H1 (cell line): ENCODE results near the gene TIMP3. TPM values are rescaled to one million over a fixed set of nuclear protein-coding genes. Genes with fewer than 3 reads are reported as not detected.

Experiments used
- CTCF ChIA-PET: fragments of 300-600 bp; sonication (Branson Sonifier 250); formaldehyde crosslinking; loops from one replicate; lab custom pipeline; 2021; ENCODE audit not compliant: partially characterized antibody; lab: Charles Lee
- POLR2A ChIA-PET: fragments of 300-600 bp; sonication (Branson Sonifier 250); formaldehyde crosslinking; loops from one replicate; lab custom pipeline; 2021; ENCODE audit warnings: inconsistent platforms; ENCODE audit not compliant: partially characterized antibody; lab: Charles Lee
- DNase-seq, 2 experiments: peaks; one replicate each; pipeline versions ENCODE4 v3.0.0 to v3.0.0-alpha.2; 2010 to 2022; ENCODE audit warnings: low spot score in 2 of 2, low read depth in 1 of 2, mixed read lengths in 1 of 2
- FAIRE-seq: peaks from 2 replicates; lab custom pipeline; 2011; peaks lifted over from hg19 to GRCh38; lab: Jason Lieb, UNC
- H2AFZ ChIP-seq: 2 replicates; pipeline ENCODE4 v1.8.1; 2012; ENCODE audit warnings: low read length, inconsistent platforms
- H2AK5ac ChIP-seq: 2 replicates; pipeline ENCODE4 v1.6.1; 2013; ENCODE audit warnings: low read depth, low read length
- H2BK120ac ChIP-seq: replicated peaks from 2 replicates; pipeline ENCODE3; 2013; ENCODE audit warnings: low read depth, low read length, inconsistent platforms
- H2BK12ac ChIP-seq: 2 replicates; pipeline ENCODE4 v1.6.1; 2013; ENCODE audit warnings: low read depth, low read length
- H2BK15ac ChIP-seq: 2 replicates; pipeline ENCODE4 v1.6.1; 2013; ENCODE audit warnings: low read length
- H2BK20ac ChIP-seq: 2 replicates; pipeline ENCODE4 v1.6.1; 2013; ENCODE audit warnings: low read length
- H2BK5ac ChIP-seq: 2 replicates; pipeline ENCODE4 v1.6.1; 2013; ENCODE audit warnings: low read depth, low read length
- H3K14ac ChIP-seq: 2 replicates; pipeline ENCODE4 v1.6.1; 2013; ENCODE audit warnings: inconsistent platforms; ENCODE audit not compliant: insufficient read length
- H3K18ac ChIP-seq: 2 replicates; pipeline ENCODE4 v1.6.1; 2013; ENCODE audit warnings: low read length; ENCODE audit errors: extremely low read depth
- H3K23ac ChIP-seq: 2 replicates; pipeline ENCODE4 v1.6.1; 2013; ENCODE audit warnings: inconsistent platforms; ENCODE audit not compliant: insufficient read length
- H3K23me2 ChIP-seq: 2 replicates; pipeline ENCODE4 v1.6.1; 2013; ENCODE audit warnings: low read depth, low read length
- H3K27ac ChIP-seq: 2 replicates; pipeline ENCODE4 v1.6.1; 2011; ENCODE audit warnings: low read depth, low read length, inconsistent platforms
- H3K27me3 ChIP-seq, 4 experiments: replicated peaks in 1 of 4; 1 replicate in 1 of 4; 2 replicates in 3 of 4; pipeline versions ENCODE4 v1.6.1 to v1.8.1; 2011 to 2013; ENCODE audit warnings: low read length in 3 of 4, mild to moderate bottlenecking in 3 of 4, inconsistent platforms in 2 of 4, mixed read lengths in 2 of 4, moderate library complexity in 1 of 4; ENCODE audit not compliant: control insufficient read depth in 3 of 4, insufficient read depth in 3 of 4; ENCODE audit errors: extremely low read depth in 1 of 4
- H3K36me3 ChIP-seq, 4 experiments: 2 replicates each; pipeline versions ENCODE4 v1.6.1 to v1.8.1; 2011 to 2013; ENCODE audit warnings: mild to moderate bottlenecking in 4 of 4, low read length in 3 of 4, moderate library complexity in 2 of 4, control low read depth in 1 of 4, inconsistent platforms in 1 of 4; ENCODE audit not compliant: insufficient read depth in 4 of 4, control insufficient read depth in 2 of 4
- H3K4ac ChIP-seq: replicated peaks from 2 replicates; pipeline ENCODE3; 2013; ENCODE audit warnings: low read length, low read depth, mixed read lengths, inconsistent platforms; ENCODE audit not compliant: insufficient read length
- H3K4me1 ChIP-seq, 4 experiments: replicated peaks in 1 of 4; 1 replicate in 1 of 4; 2 replicates in 3 of 4; pipeline versions ENCODE4 v1.6.1 to v1.8.1; 2011 to 2013; ENCODE audit warnings: low read length in 3 of 4, inconsistent platforms in 2 of 4, mixed read lengths in 1 of 4; ENCODE audit not compliant: insufficient read depth in 4 of 4, control insufficient read depth in 3 of 4
- H3K4me2 ChIP-seq, 2 experiments: 2 replicates each; pipeline versions ENCODE4 v1.6.1 to v1.8.1; 2011 to 2013; ENCODE audit warnings: low read depth in 2 of 2, low read length in 2 of 2, control low read depth in 1 of 2, inconsistent platforms in 1 of 2, mild to moderate bottlenecking in 1 of 2; ENCODE audit not compliant: insufficient read depth in 1 of 2
- H3K4me3 ChIP-seq, 4 experiments: fragments of 200-600, 300-600 bp in 1 of 4; sonication (generic), shearing (Covaris generic), sonication (Bioruptor Twin) in 1 of 4; 2 replicates each; pipeline versions ENCODE4 v1.5.1 to v1.8.1; 2011 to 2016; ENCODE audit warnings: low read length in 4 of 4, low read depth in 3 of 4, control low read depth in 2 of 4, inconsistent platforms in 2 of 4, mild to moderate bottlenecking in 2 of 4, mixed read lengths in 1 of 4, moderate library complexity in 1 of 4; ENCODE audit not compliant: insufficient read depth in 2 of 4; ENCODE audit errors: extremely low read depth in 1 of 4
- H3K56ac ChIP-seq: replicated peaks from 2 replicates; pipeline ENCODE3; 2013; ENCODE audit warnings: low read depth, mild to moderate bottlenecking, mixed read lengths, low read length, inconsistent platforms; ENCODE audit not compliant: insufficient read length
- H3K79me1 ChIP-seq: 2 replicates; pipeline ENCODE4 v1.6.1; 2013; ENCODE audit warnings: low read depth, low read length, control low read depth
- H3K79me2 ChIP-seq, 2 experiments: 2 replicates each; pipeline versions ENCODE4 v1.6.1 to v1.8.1; 2012 to 2013; ENCODE audit warnings: low read length in 2 of 2, mild to moderate bottlenecking in 2 of 2, inconsistent platforms in 1 of 2; ENCODE audit not compliant: insufficient read depth in 2 of 2, control insufficient read depth in 1 of 2
- H3K9ac ChIP-seq, 4 experiments: replicated peaks in 1 of 4; 1 replicate in 1 of 4; 2 replicates in 3 of 4; pipeline versions ENCODE4 v1.6.1 to v1.8.1; 2011 to 2013; ENCODE audit warnings: low read depth in 3 of 4, low read length in 3 of 4, control low read depth in 2 of 4, mild to moderate bottlenecking in 2 of 4, moderate library complexity in 2 of 4, inconsistent platforms in 1 of 4; ENCODE audit errors: extremely low read depth in 1 of 4
- H3K9me3 ChIP-seq, 2 experiments: 2 replicates each; pipeline versions ENCODE4 v1.6.1 to v1.8.1; 2012 to 2013; ENCODE audit warnings: mild to moderate bottlenecking in 2 of 2, moderate library complexity in 2 of 2, control low read depth in 1 of 2, inconsistent platforms in 1 of 2, low read depth in 1 of 2, low read length in 1 of 2, mixed read lengths in 1 of 2; ENCODE audit not compliant: insufficient read depth in 2 of 2
- H4K20me1 ChIP-seq, 2 experiments: replicated peaks in 1 of 2; 2 replicates each; pipeline versions ENCODE3 to v1.8.1; 2011 to 2013; ENCODE audit warnings: inconsistent platforms in 2 of 2, low read length in 2 of 2, mild to moderate bottlenecking in 1 of 2; ENCODE audit not compliant: insufficient read depth in 2 of 2, control insufficient read depth in 1 of 2
- H4K5ac ChIP-seq: 2 replicates; pipeline ENCODE4 v1.6.1; 2013; ENCODE audit warnings: low read length, low read depth, mixed read lengths, inconsistent platforms; ENCODE audit not compliant: insufficient read length
- H4K8ac ChIP-seq: 2 replicates; pipeline ENCODE4 v1.8.0; 2013; ENCODE audit warnings: mild to moderate bottlenecking, moderate library complexity, low read length, inconsistent platforms; ENCODE audit not compliant: insufficient read depth; ENCODE audit errors: extremely low read depth
- H4K91ac ChIP-seq: replicated peaks from 2 replicates; pipeline ENCODE3; 2013; ENCODE audit warnings: low read length, mixed read lengths, inconsistent platforms; ENCODE audit not compliant: insufficient read length
- ATF2 ChIP-seq: IDR thresholded peaks from 2 replicates; pipeline ENCODE4 v1.6.1; 2012; ENCODE audit warnings: low read length, inconsistent platforms
- CEBPB ChIP-seq: IDR thresholded peaks from 2 replicates; pipeline ENCODE4 v1.6.1; 2012; ENCODE audit warnings: low read depth, low read length
- RAD21 ChIP-seq, 2 experiments: IDR thresholded peaks in 1 of 2; conservative IDR thresholded peaks in 1 of 2; 2 replicates each; pipeline ENCODE4 v1.6.1; 2011; ENCODE audit warnings: low read depth in 2 of 2, low read length in 2 of 2, improper control_type of control experiment in 1 of 2, inconsistent platforms in 1 of 2, mild to moderate bottlenecking in 1 of 2, moderate library complexity in 1 of 2
- SP1 ChIP-seq: IDR thresholded peaks from 2 replicates; pipeline ENCODE4 v1.6.1; 2011; ENCODE audit warnings: low read depth, low read length
- WGBS, 2 experiments: shearing (Covaris generic) in 1 of 2; methylation state at CpG; one replicate each; pipeline versions ENCODE4 v1.1.6 to v1.1.7; 2013 to 2015; ENCODE audit warnings: low lambda C conversion rate in 2 of 2, mixed read lengths in 2 of 2, inconsistent platforms in 1 of 2, low coverage in 1 of 2, missing lambda C conversion rate in 1 of 2; ENCODE audit not compliant: insufficient replicate concordance in 2 of 2, insufficient coverage in 1 of 2, insufficient read length in 1 of 2; ENCODE audit errors: extremely low coverage in 1 of 2, missing lambda C conversion rate in 1 of 2; 5-methylcytosine and 5-hydroxymethylcytosine counted together
- polyA plus RNA-seq, 7 experiments: library from polyadenylated mRNA; depleted of rRNA in 3 of 7; stranded (reverse) in 5 of 7; unstranded in 2 of 7; fragments of >200 nt in 5 of 7; fragments of 200-250 nt in 2 of 7; gene quantifications; 1 replicate in 5 of 7; 2 replicates in 1 of 7; 4 replicates in 1 of 7; pipeline versions ENCODE4 v1.2.1 to v1.2.3, GENCODE V29; 2011 to 2013; ENCODE audit warnings: missing spikeins in 2 of 7, mixed read lengths in 2 of 7
- total RNA-seq: library from RNA; stranded (reverse); fragmentation: NEBNext Ultra II Directional; extraction: Animal tissue kit (Norgen Biotek cat#: 25700); gene quantifications from 2 replicates; pipeline ENCODE4 v1.2.1, GENCODE V29; 2021

The TIMP3 gene
- total and polyA plus RNA-seq, 2 of the 8 experiments (the other 6 are each of a cell fraction or from before 2014, with no cell fraction given) = 1.3 to 4.7 TPM

GRCh38 chr22:32752816-32753520 is 48.5 kb upstream of the TIMP3 start:
- CTCF ChIA-PET = interaction anchor here (1.0 to 1.3 kb wide), 3 partner anchors 23 to 93 kb away, joined by 3 to 5 read pairs (median 3); no protein-coding TSS in a partner anchor
- no peaks in the 10 kb centered on the region for H3K27me3 ChIP-seq
- DNase-seq (no peak), FAIRE-seq (no peak)
- H4K8ac ChIP-seq = 0 out of 2 replicates have a peak overlapping the region, but pooled peaks have one; percentile 57
- no peak overlapping the region for H2BK20ac ChIP-seq
- H3K9me3 ChIP-seq = no peaks in the 10 kb centered on the region
- no peak overlapping the region for H3K4me2 ChIP-seq
- H3K79me1 ChIP-seq = no peaks in the 10 kb centered on the region
- no peak overlapping the region for H2BK12ac ChIP-seq
- no peak overlapping the region for H2BK5ac ChIP-seq
- WGBS, 2 experiments = 82% methylated on average over 11 of the region's 11 CpGs; no CpG with 5 or more reads in 1 of the 2 experiments
- H3K23ac ChIP-seq = no peak overlapping the region
- H3K4me3 ChIP-seq = no peak overlapping the region
- H2BK120ac ChIP-seq = no peak overlapping the region
- H3K79me2 ChIP-seq = no peaks in the 10 kb centered on the region
- H3K36me3 ChIP-seq = no peaks in the 10 kb centered on the region
- no peak overlapping the region for H2BK15ac ChIP-seq
- H3K4ac ChIP-seq = no peak overlapping the region
- H2AFZ ChIP-seq = no peak overlapping the region
- no peaks in the 10 kb centered on the region for H3K23me2 ChIP-seq
- H3K18ac ChIP-seq = no peak overlapping the region
- no peak overlapping the region for H3K56ac ChIP-seq
- no peak overlapping the region for H3K14ac ChIP-seq
- no peak overlapping the region for H4K91ac ChIP-seq
- no peak overlapping the region for H3K27ac ChIP-seq
- H4K20me1 ChIP-seq = peaks cover 0 to 2% of the 10 kb centered on the region in 2 experiments
- no peaks in the 10 kb centered on the region for H3K4me1 ChIP-seq
- POLR2A ChIA-PET = interaction anchor here (0.6 kb wide), 1 partner anchor 349 kb away, joined by 4 read pairs; no protein-coding TSS in a partner anchor
- no peak overlapping the region for H4K5ac ChIP-seq
- H2AK5ac ChIP-seq = no peak overlapping the region
- no peak overlapping the region for H3K9ac ChIP-seq
- TF ChIP-seq SP1 = no peak
- no peak for TF ChIP-seq ATF2
- TF ChIP-seq CEBPB = no peak
- no peak for TF ChIP-seq RAD21 (IDR thresholded peaks at IDR 0.05 in 1 of 2, conservative IDR thresholded peaks at IDR 0.05 in 1 of 2; ENCODE audit: low read depth in 2 of 2, low read length in 2 of 2)
